Prostate gland (tissue), 2 donors: Measurements from ENCODE around the gene C5orf15.

Source experiments
- CTCF ChIP-seq, 4 experiments: fragments of 200-600 bp in 2 of 4; fragments of 450-650 bp in 2 of 4; sonication (generic) in 2 of 4; IDR thresholded peaks; 1 replicate in 3 of 4; 2 replicates in 1 of 4; pipeline ENCODE4 v1.5.1; 2016 to 2019; ENCODE audit warnings: antibody characterized with exemption in 4 of 4, mild to moderate bottlenecking in 2 of 4, moderate library complexity in 2 of 4
- POLR2AphosphoS5 ChIP-seq: sonication (generic); formaldehyde crosslinking; IDR thresholded peaks from one replicate; pipeline ENCODE4 v1.6.1; 2017; ENCODE audit warnings: antibody characterized with exemption

- no peak for TF ChIP-seq CTCF (IDR thresholded peaks at IDR 0.05)
- no peak for TF ChIP-seq POLR2AphosphoS5
Observed at GRCh38 chr5:133967124-133967523, 1.3 kb downstream of the C5orf15 start.
